ENCODE results near the gene FUBP1.
"Not testable (repeated sequence)": the region's sequence is repeated elsewhere in the genome, so short reads cannot be mapped to it uniquely, and the experiment has no call there.

FUBP1 gene

DNA sequence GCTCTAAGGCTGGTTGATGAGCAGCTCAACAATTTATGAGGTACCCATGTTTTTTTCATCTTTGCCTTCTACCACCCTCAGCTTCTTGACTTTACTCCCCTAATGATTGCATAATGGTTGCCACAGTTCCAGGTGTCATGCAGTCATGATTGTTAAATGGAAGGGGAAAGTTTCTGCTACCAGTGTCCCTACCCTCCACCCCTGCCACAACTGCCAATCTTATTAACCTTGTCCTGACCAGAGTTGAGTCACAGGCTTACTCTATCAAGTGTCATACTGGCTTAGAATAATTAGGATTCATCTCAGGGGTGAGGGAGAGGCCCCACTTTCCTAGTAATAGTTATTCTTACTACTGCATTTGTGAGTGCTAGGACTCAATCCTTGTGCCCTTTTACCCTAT is 7.9 kb upstream of the FUBP1 start:
- no peak for DNase-seq

DNA sequence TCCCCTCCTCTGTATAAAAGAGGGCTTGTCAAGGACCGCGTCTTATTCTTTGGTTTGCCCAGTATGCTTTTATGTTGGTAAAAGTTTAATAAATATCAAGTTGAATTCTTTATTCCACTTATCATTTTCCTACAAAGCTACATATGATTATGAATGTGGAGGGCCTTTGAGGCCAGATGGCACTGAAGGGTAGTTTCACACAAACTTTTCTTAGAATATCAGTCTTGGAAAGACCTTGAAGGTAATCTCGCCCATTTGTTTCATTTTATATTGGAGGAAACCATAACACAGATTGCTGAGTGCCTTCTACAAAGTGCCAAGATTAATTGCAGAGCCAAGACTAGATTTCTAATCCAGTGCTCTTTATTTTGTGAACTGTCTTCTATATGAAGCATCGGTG is 5.8 kb upstream of the FUBP1 start:
- DNase-seq, result no peak

DNA sequence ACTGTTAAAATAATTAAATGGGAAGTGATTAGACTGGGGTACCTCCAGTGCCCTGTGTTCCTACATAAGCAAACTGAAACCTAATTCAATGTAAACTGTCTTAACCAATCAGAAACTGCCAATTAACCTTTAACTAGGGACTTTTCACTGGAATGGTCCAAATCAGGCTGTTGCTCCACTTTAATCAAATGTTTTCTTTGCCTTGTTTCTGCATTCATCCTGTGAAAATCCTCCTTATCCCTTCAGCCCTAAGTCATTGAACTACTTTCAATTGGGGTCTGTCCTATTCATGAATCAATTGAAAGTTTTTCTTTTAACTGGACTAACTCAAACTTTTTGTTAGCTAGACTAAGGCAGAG is 5.1 kb upstream of the FUBP1 start:
- DNase-seq, result no peak

DNA sequence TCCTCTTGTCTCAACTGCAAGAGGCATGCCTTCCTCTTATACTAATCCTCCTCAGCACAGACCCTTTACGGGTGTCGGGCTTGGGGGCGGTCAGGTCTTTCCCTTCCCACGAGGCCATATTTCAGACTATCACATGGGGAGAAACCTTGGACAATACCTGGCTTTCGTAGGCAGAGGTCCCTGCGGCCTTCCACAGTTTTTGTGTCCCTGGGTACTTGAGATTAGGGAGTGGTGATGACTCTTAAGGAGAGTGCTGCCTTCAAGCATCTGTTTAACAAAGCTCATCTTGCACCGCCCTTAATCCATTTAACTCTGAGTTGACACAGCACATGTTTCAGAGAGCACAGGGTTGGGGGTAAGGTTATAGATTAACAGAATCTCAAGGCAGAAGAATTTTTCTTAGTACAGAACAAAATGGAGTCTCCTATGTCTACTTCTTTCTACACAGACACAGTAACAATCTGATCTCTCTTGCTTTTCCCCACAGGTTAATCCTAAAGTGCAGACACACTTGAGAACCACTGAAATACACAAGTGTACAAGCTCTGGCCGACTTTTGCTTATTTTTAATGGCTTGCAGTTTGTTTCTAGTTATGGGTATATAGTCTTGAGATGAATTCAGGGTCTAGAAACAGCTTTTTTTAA is 4.6 kb upstream of the FUBP1 start:
- DNase-seq, result not testable (repeated sequence)

DNA sequence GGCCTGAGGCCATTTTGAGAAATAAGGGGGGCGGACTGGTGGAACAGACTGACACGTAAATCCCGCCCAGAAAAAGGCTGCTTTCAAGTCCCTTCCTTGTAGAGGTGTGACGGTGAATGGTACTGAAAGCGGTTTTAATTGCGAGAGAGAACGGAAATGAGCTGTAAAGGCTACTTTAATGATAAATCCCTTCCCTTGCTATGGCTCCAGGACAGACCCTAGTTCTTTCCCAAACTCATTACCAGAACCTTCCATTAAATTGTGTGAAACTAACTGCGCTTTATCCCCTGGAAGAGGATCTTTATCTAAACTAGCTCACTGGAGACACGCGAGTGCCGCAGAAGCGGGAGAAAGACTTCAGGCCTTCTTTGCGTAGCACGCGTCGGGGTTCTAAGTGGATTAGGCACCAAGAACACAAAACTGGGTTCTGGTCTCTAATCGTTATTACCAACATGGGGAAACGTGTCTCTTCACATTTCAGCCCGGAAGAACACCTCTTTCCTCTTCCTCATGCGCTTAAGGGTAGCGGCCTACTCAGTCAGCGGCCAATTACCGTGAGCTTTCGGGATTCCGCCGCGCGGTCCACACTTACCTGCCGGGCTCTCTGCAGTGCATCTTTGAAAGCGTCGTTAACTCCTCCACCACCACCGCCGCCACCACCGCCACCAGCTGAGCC is 441 bp downstream of the FUBP1 start:
- DNase-seq, result peak; percentile 82

DNA sequence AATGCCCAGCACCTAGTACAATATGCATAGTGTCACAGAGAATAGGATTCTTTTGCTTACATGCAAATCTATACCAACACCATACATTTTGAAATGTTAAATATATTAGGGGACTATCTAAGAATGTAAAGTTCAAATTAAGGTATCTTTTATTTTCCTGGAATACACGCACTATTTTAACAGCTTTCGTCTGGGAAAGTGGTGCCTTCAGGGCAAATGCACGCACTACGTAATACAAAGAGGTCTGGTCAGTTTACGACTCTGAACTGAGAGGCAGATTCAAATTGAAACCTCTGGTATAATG is 931 bp downstream of the FUBP1 start:
- no peak for DNase-seq

DNA sequence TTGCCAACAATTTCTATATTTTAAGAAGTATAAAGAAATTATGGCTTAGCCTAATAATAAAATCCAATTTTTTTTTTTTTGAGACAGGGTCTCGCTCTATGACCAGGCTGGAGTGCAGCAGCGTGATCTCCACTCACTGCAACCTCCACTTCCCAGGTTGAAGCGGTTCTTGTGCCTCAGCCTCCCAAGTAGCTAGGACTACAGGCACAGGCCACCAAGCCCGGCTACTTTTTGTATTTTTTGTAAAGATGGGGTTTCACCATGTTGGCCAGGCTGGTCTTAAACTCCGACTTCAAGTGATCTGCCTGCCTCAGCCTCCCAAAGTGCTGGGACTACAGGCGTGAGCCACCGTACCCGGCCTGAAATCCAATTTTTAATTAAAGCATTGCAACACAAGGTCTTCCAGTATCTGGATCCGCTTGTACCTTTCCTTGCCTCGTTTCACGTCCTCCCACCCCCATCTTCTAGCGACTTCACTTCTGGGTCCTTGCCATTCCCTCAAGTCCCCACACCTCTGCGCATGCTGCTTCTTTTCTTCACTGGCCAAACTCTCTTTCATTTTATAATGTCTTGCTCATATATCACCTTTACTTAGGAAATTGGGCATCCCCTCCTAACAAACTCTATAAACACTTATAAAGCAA is 2.3 kb downstream of the FUBP1 start:
- no peak for DNase-seq

DNA sequence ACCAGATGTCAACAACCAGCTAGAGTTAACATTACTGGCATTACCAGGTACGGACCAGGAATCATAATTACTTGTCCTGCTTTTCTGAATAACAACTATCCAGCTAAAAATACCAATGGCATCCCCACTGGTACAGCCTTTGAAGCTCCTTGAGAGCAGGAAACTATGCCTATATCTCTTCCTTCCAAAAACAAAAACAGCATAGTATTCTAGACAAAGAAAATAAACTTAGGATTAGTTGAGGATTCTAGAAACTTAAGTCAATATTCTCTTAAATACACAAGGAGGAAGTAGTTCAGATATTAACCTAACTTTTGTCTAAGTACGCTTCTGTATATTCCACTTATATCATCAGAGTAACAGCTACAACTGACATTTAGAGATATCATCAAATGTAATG is 3.0 kb downstream of the FUBP1 start:
- DNase-seq, result no peak

DNA sequence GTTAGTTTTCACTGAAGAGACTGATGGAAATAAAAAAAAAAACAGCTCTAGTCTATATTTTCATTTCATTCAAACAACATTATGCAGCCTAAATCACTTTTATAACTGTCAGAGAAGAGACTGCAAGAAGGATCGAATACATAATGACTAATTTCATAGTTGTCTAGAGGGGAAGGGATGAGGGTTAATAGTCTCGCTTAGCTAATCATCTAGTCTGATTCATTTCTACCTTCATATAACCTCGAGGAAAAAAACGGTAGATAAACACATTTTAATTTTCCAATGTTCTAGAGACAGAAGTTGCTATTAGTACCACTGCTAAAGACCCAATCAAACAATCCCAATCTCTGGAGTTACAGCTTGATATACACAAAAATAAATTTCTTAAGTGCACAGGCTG is 3.5 kb downstream of the FUBP1 start:
- no peak for DNase-seq

DNA sequence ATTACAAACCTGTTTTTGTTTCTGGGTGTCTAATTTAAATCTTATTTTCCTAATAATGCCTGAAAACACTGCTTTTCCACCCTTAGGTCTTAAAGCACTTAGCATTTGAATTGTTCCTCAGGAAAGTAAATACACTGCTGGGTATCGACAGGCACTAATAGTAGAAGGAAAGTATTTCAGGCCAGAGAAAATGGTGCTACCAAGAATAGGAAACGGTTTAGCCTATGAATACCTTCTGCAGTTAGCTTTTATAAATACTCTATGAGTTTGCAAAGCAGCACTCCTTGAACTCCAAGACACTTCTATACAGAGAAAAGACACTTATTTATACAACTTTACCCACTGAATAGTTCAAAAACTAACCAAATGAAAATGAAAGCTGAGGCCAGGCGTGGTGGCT is 6.8 kb downstream of the FUBP1 start:
- DNase-seq, result no peak

DNA sequence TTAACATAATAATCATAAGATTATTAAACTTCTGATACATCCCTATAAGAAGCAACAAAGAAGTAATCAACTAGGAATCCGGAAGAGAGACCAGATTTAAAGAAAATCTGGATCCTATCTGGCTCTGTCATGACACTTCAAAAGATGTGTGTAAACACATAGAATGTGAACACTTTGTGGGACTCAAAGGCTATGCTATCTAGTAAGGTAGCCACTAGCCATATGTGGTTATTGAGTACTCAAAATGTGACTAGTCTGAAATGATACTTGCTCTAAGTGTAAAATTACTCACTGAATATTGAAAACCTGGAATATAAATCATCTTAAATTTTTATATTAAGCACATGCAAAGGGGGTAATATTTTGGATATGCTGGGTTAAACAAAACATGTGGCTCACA is 8.7 kb downstream of the FUBP1 start:
- no peak for DNase-seq

DNA sequence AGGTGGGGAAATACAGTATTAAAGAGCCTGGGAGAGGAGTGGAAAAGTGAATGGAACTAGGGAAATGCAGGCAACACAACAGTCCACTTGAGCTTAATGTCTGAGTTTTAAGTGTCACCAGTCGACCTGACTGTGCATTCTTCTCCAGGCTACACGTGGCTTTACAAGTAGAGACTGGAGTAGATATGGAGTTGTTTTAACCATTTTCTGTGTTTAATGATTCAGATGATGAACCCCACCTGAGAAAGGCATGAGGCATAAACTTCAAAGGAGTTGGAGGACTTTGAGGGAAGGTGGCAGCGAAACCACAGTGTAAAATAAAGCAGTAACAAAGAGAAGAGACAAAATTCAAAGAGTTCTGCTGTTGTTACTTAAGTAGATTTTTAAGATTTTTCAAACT is 12.6 kb downstream of the FUBP1 start:
- DNase-seq, result no peak

DNA sequence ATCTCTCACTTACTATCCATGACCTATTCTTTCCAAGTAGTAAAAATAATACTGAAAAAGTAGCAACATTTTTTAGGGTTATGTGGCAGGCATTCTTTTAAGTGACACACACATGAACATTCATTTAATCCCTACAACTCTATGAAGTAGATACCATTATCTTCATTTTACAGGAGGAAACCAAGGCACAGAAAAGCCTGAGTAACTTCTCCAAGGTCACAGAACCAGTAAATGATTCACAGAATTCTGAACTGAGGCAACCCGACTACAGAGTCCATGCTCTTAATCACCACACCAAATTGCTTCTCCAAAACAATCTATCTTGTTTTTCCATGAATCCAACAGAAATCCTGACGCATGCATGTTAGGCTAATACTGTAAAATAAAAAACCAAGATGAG is 17.5 kb downstream of the FUBP1 start:
- DNase-seq, result no peak

DNA sequence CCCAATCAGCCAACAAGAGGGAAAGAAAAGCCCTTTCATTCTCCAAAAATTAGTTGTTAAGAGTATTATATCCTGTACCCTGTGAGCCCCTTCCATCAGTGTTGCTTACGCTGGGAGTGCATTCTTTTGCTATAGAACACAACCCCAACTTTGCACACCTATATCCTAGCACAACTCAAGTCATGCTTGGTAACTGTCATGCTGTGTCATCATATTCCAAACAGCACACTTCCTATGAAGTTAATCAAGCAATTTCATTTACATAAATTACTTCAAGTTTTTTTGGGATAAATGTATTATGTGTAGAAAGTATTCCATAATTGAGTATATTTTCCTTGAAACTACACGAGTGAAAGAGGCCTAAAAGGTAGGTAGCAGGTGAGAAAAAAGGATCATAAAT is 20.0 kb downstream of the FUBP1 start:
- no peak for DNase-seq

DNA sequence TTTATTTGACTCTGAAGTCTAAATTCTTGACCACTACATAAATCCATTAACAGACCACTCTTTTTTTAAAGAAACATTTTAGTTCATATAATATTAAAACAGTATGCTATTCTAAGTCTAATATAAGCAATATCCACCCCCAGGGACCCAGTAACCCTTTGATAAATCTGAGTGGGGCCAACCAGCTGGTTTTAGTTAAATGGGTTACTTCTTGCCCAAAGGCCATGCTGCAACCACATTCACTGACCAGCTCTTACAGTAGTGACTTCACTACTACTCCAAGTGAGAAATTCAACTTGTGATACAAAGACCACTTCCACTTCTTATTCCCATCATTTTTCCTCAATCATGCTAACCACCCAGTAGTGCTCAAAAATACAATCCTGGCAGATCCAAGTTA is 20.5 kb downstream of the FUBP1 start:
- DNase-seq, result no peak

DNA sequence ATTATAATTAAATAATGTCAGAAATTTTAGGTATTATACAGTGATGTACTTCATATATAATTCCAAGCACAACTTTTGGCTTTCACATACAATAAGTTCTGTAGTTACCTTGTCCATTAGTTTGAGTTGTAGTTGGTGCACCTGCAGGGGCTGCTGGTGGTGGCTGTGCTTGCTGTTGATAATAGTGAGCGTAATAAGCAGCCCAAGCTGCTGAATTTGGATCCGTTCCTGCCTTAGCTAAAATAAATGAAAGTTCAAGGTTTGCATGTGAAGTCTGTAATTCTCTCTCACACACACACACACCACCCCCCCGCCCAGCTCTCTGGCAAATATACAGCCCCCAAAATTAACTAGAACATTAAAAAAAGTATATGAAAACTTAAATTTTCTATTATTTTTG is 22.4 kb downstream of the FUBP1 start:
- DNase-seq, result no peak

DNA sequence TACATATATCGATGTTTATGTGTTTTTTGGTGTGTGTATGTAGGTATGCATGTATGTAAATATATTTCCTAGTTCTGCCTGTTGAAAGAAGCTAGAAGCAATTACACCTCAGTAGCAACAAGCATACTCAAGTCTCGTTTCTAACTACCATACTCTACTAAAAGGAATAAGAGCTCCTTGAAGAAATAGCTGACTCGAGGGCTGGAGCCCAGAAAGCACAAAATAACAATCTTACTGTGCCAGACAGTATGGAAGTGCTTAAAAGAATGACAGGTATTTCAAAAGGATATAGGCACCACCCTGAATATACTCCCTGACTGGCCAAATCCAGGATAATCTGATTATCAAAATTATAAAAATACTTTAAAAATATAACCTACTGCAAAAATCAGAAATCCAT is 23.2 kb downstream of the FUBP1 start:
- DNase-seq, result no peak

DNA sequence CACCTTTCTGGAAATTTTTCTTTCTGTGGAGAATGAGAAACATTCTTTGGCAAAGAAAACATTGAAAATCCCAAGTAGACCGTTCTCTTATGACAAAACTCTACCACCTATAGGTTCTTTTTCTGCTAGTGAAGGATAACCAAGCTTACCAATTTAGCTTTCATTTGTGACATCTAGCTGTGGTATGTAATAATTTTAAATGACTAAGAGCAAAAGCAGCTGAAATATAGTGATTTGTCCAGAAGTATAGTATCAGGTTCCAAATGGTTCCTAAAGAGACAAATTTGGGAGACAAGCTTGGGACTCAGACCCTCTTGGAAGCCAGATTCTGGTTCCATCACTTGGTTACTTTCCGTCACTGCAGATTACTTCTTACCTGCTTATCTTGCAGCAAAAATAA is 24.4 kb downstream of the FUBP1 start:
- no peak for DNase-seq

DNA sequence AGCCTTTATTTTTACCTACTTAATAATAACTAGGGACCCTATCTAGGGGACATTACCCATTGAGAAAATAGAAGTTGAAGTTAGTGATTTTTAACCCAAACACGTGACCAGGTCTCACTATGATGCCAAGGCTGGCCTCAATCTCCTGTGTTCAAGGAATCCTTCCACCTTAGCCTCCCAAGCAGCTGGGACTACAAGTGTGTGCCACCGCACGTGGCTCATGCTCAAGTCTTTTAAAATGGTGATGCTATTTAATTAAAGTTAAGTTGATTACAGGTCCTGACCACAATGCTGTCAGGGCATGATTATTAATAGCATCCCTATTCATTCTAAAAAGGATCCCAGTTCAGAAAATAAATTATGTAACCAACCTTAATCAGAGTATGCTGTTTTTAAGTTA is 25.0 kb downstream of the FUBP1 start:
- DNase-seq, result no peak

DNA sequence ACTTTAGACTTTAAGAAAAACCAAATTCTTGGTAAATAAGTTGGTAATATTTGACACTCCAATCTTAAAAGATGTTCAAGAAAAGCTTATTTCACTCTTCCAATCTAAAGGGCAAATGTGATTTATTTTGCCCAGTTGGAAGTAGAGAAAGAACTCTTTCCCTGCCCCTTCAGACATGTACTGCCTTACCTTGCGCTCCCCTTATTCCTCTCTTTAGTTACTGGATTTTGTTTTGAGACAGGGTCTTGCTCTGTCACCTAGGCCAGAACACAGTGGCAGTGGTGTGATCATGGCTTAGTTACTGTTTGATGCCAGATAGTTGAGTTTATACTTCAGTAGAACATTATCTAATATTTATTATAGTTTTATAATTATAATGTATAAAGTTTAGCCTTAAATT is 27.5 kb downstream of the FUBP1 start:
- no peak for DNase-seq

DNA sequence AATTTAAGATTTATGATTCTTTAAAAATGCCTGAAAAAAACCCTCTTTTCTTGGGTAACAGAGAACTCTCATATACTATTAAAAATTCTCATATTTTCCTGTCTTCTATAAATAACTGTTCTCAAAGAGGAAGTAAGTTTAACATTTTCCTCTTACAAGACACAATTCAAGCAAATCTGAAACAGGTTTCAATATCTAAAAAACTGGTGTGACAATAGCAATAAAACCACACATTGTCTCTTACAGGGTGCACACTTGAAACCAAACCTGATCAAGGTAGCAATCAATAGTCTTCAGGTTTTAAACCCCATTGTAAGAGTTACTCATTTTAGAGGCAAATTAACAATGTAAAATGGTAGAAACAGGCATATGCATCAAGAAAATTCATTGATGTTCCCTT is 28.0 kb downstream of the FUBP1 start:
- no peak for DNase-seq

DNA sequence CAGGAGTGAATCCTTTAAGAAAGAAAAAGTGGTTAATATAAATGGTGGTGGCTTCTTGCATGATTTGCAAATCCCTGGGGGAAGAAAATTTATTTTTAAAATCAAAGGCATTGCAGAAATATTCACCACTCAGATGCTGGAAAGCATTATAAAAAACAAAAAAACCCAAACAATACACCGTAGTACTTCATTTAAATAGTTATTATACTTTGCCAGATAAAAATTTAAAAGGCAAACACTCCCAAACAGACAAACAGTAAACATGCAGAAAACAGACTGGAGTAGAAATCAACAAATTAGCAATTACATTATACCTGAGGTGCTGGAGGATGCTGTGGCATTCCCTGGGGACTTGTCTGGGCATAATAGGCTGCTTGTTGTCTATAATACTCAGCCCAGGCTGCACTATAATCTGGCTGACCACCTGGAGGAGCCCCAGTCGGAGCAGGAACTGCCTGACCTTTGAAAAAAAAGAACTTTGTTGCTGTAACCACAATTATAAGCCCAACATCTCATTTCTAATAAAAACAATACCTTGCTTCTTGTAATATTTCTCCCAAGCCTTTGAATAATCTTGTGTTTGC is 29.9 kb downstream of the FUBP1 start:
- DNase-seq, result no peak

DNA sequence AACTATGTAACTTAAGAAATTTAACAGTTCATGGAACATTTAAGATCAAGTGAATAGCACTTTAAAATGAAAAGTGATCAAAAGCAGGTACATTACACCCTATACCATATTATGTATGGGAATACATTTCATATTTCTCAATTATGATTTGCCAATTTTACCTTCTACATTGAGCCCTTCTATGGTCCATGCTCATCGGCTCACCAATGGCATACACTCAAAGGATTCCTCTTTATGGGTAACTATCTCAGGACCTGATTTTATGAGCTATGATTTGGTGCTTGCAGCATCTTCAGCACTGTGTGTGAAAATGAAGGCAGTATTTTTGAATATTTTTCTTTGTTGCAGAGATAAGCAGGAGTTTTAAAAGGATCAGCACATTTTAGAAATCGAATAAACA is 33.5 kb downstream of the FUBP1 start:
- no peak for DNase-seq

DNA sequence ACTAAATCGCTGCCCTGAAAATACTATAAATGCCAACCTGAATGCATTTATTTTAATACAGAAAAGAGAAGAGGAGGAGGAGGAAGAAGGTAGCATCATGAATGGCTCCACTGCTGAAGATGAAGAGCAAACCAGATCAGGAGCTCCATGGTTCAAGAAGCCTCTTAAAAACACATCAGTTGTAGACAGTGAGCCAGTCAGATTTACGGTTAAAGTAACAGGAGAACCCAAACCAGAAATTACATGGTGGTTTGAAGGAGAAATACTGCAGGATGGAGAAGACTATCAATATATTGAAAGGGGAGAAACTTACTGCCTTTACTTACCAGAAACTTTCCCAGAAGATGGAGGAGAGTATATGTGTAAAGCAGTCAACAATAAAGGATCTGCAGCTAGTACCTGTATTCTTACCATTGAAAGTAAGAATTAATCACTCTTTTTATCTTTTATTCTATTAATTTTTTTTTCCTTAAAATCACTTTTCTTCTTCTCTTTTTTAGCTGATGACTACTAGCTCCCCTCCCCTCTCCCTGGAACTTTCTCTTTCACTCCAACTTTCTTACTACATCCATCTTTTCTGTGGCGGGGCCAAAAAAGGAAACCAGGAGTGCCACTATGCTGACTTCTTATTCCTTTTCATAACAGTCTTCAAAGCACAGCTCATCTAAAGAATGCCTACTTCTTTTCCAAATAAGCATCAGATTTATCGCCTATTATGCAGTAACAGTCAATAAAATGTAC is 36.3 kb downstream of the FUBP1 start:
- DNase-seq, result no peak
